ENCODE results near the gene MAP4K3.

- TF ChIP-seq YY1 (tag by site-specific recombination; IDR thresholded peaks at IDR 0.05) (no peak), ZNF324 (tag by site-specific recombination; IDR thresholded peaks at IDR 0.05) (no peak), CTCF (tag by site-specific recombination; IDR thresholded peaks at IDR 0.05) (no peak), PRDM10 (tag by site-specific recombination; IDR thresholded peaks at IDR 0.05) (no peak), ZBTB7A (tag by site-specific recombination; IDR thresholded peaks at IDR 0.05; ENCODE audit: low read depth) (no peak), ZNF140 (tag by site-specific recombination; IDR thresholded peaks at IDR 0.05) (no peak), TSHZ1 (tag by site-specific recombination; IDR thresholded peaks at IDR 0.05; ENCODE audit: borderline replicate concordance) (no peak), ZNF138 (tag by site-specific recombination; IDR thresholded peaks at IDR 0.05; ENCODE audit: borderline replicate concordance) (no peak), ZNF621 (tag by site-specific recombination; IDR thresholded peaks at IDR 0.05) (no peak)
- TF ChIP-seq, protein P1, sequence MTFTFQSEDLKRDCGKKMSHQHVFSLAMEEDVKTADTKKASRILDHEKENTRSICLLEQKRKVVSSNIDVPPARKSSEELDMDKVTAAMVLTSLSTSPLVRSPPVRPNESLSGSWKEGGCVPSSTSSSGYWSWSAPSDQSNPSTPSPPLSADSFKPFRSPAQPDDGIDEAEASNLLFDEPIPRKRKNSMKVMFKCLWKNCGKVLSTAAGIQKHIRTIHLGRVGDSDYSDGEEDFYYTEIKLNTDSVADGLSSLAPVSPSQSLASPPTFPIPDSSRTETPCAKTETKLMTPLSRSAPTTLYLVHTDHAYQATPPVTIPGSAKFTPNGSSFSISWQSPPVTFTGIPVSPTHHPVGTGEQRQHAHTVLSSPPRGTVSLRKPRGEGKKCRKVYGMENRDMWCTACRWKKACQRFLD (tag by site-specific recombination; IDR thresholded peaks at IDR 0.05) = no peak
Measured at GRCh38 chr2:39392672-39393071, 44.4 kb downstream of the MAP4K3 start.
